ENCODE measurements around the gene MEG3.
"Not testable (repeated sequence)": the region's sequence is repeated elsewhere in the genome, so short reads cannot be mapped to it uniquely, and the experiment has no call there.

The MEG3 gene

DNA sequence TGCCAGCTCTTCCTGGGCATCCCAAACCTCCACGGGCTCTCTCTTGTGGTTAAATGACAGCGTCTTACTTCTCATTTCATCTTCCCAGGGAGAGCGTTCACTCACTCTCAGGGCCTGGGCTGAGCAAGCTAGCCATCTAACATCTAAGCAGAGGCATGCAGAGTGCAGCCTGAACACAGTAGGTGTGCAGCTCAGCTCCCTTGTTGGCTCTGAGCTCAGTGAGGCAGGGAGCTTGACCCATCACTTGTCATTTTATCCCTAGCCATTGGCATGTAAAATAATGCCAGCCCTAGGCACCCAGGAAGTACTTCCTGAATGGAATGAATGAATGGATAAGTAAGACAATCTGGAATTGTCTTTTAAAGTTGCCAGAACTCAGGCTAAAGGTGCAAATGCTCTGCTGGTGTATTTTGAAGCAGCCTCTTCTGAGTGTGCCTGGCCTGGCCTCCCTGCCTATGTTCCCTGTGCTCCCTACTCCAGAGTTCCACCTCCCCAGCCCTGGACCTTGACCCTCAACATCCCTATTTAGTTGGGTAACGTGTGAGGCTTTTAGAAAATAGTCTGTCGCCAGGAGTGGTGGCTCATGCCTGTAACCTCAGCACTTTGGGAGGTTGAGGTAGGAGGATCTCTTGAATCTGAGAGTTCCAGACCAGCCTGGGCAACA, 9.5 kb upstream of the MEG3 start:
- H3K27me3 ChIP-seq (ENCODE audit: insufficient read depth, low read depth) = peaks cover 2% of the 10 kb centered on the region; the same call in 1 of the 2 replicates
- no peaks in the 10 kb centered on the region for H3K36me3 ChIP-seq (ENCODE audit: insufficient read depth)
- no peak overlapping the region for H3K9ac ChIP-seq
- H4K20me1 ChIP-seq (ENCODE audit: insufficient read depth) = no peaks in the 10 kb centered on the region
- H2AFZ ChIP-seq (ENCODE audit: low read depth) = no peak overlapping the region
- no peak overlapping the region for H3K4me2 ChIP-seq
- TF ChIP-seq, protein P1, sequence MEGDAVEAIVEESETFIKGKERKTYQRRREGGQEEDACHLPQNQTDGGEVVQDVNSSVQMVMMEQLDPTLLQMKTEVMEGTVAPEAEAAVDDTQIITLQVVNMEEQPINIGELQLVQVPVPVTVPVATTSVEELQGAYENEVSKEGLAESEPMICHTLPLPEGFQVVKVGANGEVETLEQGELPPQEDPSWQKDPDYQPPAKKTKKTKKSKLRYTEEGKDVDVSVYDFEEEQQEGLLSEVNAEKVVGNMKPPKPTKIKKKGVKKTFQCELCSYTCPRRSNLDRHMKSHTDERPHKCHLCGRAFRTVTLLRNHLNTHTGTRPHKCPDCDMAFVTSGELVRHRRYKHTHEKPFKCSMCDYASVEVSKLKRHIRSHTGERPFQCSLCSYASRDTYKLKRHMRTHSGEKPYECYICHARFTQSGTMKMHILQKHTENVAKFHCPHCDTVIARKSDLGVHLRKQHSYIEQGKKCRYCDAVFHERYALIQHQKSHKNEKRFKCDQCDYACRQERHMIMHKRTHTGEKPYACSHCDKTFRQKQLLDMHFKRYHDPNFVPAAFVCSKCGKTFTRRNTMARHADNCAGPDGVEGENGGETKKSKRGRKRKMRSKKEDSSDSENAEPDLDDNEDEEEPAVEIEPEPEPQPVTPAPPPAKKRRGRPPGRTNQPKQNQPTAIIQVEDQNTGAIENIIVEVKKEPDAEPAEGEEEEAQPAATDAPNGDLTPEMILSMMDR (conservative IDR thresholded peaks at IDR 0.05; ENCODE audit: low read depth, low read length) = no peak
- no peak overlapping the region for H3K4me3 ChIP-seq (IDR thresholded peaks at IDR 0.05; ENCODE audit: insufficient read depth, low read depth, low read length)
- H3K27ac ChIP-seq = no peak overlapping the region
- H3K79me2 ChIP-seq (ENCODE audit: insufficient read depth, low read depth) = no peaks in the 10 kb centered on the region
- no peaks in the 10 kb centered on the region for H3K4me1 ChIP-seq (ENCODE audit: low read depth, poor library complexity, severe bottlenecking)

- H3K4me1 ChIP-seq (ENCODE audit: low read depth, poor library complexity, severe bottlenecking) = no peaks in the 10 kb centered on the region
- no peak overlapping the region for H2AFZ ChIP-seq (ENCODE audit: low read depth)
- no peaks in the 10 kb centered on the region for H3K36me3 ChIP-seq (ENCODE audit: insufficient read depth)
- no peaks in the 10 kb centered on the region for H3K79me2 ChIP-seq (ENCODE audit: insufficient read depth, low read depth)
- no peak overlapping the region for H3K4me2 ChIP-seq
- no peak overlapping the region for H3K27ac ChIP-seq
- H3K4me3 ChIP-seq (IDR thresholded peaks at IDR 0.05; ENCODE audit: insufficient read depth, low read depth, low read length) = no peak overlapping the region
- TF ChIP-seq, protein P1 (conservative IDR thresholded peaks at IDR 0.05; ENCODE audit: low read depth, low read length) = no peak
- H4K20me1 ChIP-seq (ENCODE audit: insufficient read depth) = no peaks in the 10 kb centered on the region
- no peak overlapping the region for H3K9ac ChIP-seq
- peaks cover 2% of the 10 kb centered on the region; the same call in 1 of the 2 replicates for H3K27me3 ChIP-seq (ENCODE audit: insufficient read depth, low read depth)
Observed at GRCh38 chr14:100816950-100817901, 8.7 kb upstream of the MEG3 start.

GRCh38 chr14:100818221-100818699, 7.7 kb upstream of the MEG3 start:
- Histone ChIP-seq H3K4me3 (IDR thresholded peaks at IDR 0.05; ENCODE audit: insufficient read depth, low read depth, low read length) (no peak overlapping the region), H3K27me3 (ENCODE audit: insufficient read depth, low read depth) (peaks cover 2% of the 10 kb centered on the region; the same call in 1 of the 2 replicates), H3K4me2 (no peak overlapping the region), H2AFZ (ENCODE audit: low read depth) (no peak overlapping the region), H3K4me1 (ENCODE audit: low read depth, poor library complexity, severe bottlenecking) (no peaks in the 10 kb centered on the region), H4K20me1 (ENCODE audit: insufficient read depth) (no peaks in the 10 kb centered on the region), H3K36me3 (ENCODE audit: insufficient read depth) (no peaks in the 10 kb centered on the region), H3K27ac (no peak overlapping the region), H3K79me2 (ENCODE audit: insufficient read depth, low read depth) (no peaks in the 10 kb centered on the region), H3K9ac (no peak overlapping the region)
- TF ChIP-seq, protein P1 (conservative IDR thresholded peaks at IDR 0.05; ENCODE audit: low read depth, low read length) = no peak

- H3K27ac ChIP-seq; H3K9ac ChIP-seq; H3K4me2 ChIP-seq; H3K79me2 ChIP-seq (ENCODE audit: insufficient read depth, low read depth); H4K20me1 ChIP-seq (ENCODE audit: insufficient read depth); H3K4me3 ChIP-seq (IDR thresholded peaks at IDR 0.05; ENCODE audit: insufficient read depth, low read depth, low read length); H3K4me1 ChIP-seq (ENCODE audit: low read depth, poor library complexity, severe bottlenecking); H3K36me3 ChIP-seq (ENCODE audit: insufficient read depth); H2AFZ ChIP-seq (ENCODE audit: low read depth); H3K27me3 ChIP-seq (ENCODE audit: insufficient read depth, low read depth): not testable (repeated sequence)
Observed at GRCh38 chr14:100818923-100819322, 7.0 kb upstream of the MEG3 start.
